ENCODE data around the gene TENM3. TPM values are rescaled to one million over a fixed set of nuclear protein-coding genes. Genes with fewer than 3 reads are reported as not detected.

The TENM3 gene
- polyA plus RNA-seq, 1 donor: 17.7 TPM

GRCh38 chr4:182255441-182256190 is 12.4 kb downstream of the TENM3 start:
- no peak for DNase-seq

- DNase-seq: no peak
Observed at GRCh38 chr4:182257016-182257415, 13.8 kb downstream of the TENM3 start.

- no peak for DNase-seq
Observed at GRCh38 chr4:182257503-182257902, 14.3 kb downstream of the TENM3 start.

GRCh38 chr4:182258441-182259000 is 15.3 kb downstream of the TENM3 start:
- DNase-seq: no peak

GRCh38 chr4:182261651-182262223 is 18.5 kb downstream of the TENM3 start:
- DNase-seq: no peak

GRCh38 chr4:182263562-182263961 is 20.4 kb downstream of the TENM3 start:
- DNase-seq: no peak

GRCh38 chr4:182264139-182264752 is 21.0 kb downstream of the TENM3 start:
- DNase-seq: no peak

GRCh38 chr4:182265881-182266280 is 22.7 kb downstream of the TENM3 start:
- DNase-seq: no peak

GRCh38 chr4:182267048-182267447 is 23.8 kb downstream of the TENM3 start:
- no peak for DNase-seq

- no peak for DNase-seq
Observed at GRCh38 chr4:182268966-182269365, 25.8 kb downstream of the TENM3 start.

- no peak for DNase-seq
Observed at GRCh38 chr4:182271731-182272130, 28.5 kb downstream of the TENM3 start.

- no peak for DNase-seq
Observed at GRCh38 chr4:182272151-182272550, 28.9 kb downstream of the TENM3 start.

- no peak for DNase-seq
Observed at GRCh38 chr4:182273191-182273935, 30.2 kb downstream of the TENM3 start.

- DNase-seq: no peak
Observed at GRCh38 chr4:182276210-182277109, 33.3 kb downstream of the TENM3 start.

- no peak for DNase-seq
Observed at GRCh38 chr4:182277377-182277776, 34.2 kb downstream of the TENM3 start.

GRCh38 chr4:182278729-182279128 is 35.5 kb downstream of the TENM3 start:
- no peak for DNase-seq

GRCh38 chr4:182280436-182281111 is 37.4 kb downstream of the TENM3 start:
- no peak for DNase-seq

GRCh38 chr4:182286035-182286434 is 42.8 kb downstream of the TENM3 start:
- DNase-seq: no peak

GRCh38 chr4:182286931-182287330 is 43.7 kb downstream of the TENM3 start:
- DNase-seq: no peak

GRCh38 chr4:182288534-182288933 is 45.3 kb downstream of the TENM3 start:
- no peak for DNase-seq

- no peak for DNase-seq
Observed at GRCh38 chr4:182289809-182290208, 46.6 kb downstream of the TENM3 start.
